ENCODE data around the gene N4BP3. TPM values are rescaled to one million over a fixed set of nuclear protein-coding genes. Genes with fewer than 3 reads are reported as not detected.

Gene N4BP3
- total RNA-seq, 3 donors from 2014 or later (not counting 1 experiment from before 2014, with no cell fraction given), result 5.6 to 16.9 (median 9.0) TPM

- 35% methylated on average over 5 of the region's 5 CpGs for WGBS (ENCODE audit: insufficient coverage)
- Mint-ChIP-seq H3K9me3 (no peaks in the 10 kb centered on the region), H3K27ac (no peak overlapping the region), H3K36me3 (no peaks in the 10 kb centered on the region), H3K4me1 (no peaks in the 10 kb centered on the region), H3K4me3 (no peak overlapping the region), H3K27me3 (ENCODE audit: low read depth in 2 of 2) (peaks cover 0 to 17% of the 10 kb centered on the region in 2 donors)
- TF ChIP-seq CTCF (IDR thresholded peaks at IDR 0.05), result no peak
- H3K36me3 ChIP-seq (ENCODE audit: control insufficient read depth, insufficient read depth, low read length), result no peaks in the 10 kb centered on the region
- no peaks in the 10 kb centered on the region for H3K9me3 ChIP-seq (ENCODE audit: control insufficient read depth, insufficient read depth, low read length)
- H3K4me1 ChIP-seq (ENCODE audit: control insufficient read depth, insufficient read depth, low read length), result peaks cover 11% of the 10 kb centered on the region
- ATAC-seq, result no peak
- intact Hi-C loops (cut with micrococcal nuclease), result no loop called here
- H3K27me3 ChIP-seq (ENCODE audit: control insufficient read depth, insufficient read depth, low read length), result no peaks in the 10 kb centered on the region
- no peak overlapping the region for H3K4me3 ChIP-seq (ENCODE audit: low read length)
- DNase-seq, result no peak
- H3K27ac ChIP-seq (ENCODE audit: low read length), result no peak overlapping the region
These were observed 8.8 kb upstream of the N4BP3 start for GRCh38 chr5:178104492-178104891.

GRCh38 chr5:178106086-178106485 lies 7.2 kb upstream of the N4BP3 start:
- 69% methylated on average over 4 of the region's 4 CpGs for WGBS (ENCODE audit: insufficient coverage)
- no peaks in the 10 kb centered on the region for H3K9me3 Mint-ChIP-seq
- Histone ChIP-seq H3K27ac (ENCODE audit: low read length) (no peak overlapping the region), H3K4me1 (ENCODE audit: control insufficient read depth, insufficient read depth, low read length) (peaks cover 11% of the 10 kb centered on the region), H3K27me3 (ENCODE audit: control insufficient read depth, insufficient read depth, low read length) (no peaks in the 10 kb centered on the region), H3K9me3 (ENCODE audit: control insufficient read depth, insufficient read depth, low read length) (no peaks in the 10 kb centered on the region), H3K36me3 (ENCODE audit: control insufficient read depth, insufficient read depth, low read length) (no peaks in the 10 kb centered on the region), H3K4me3 (ENCODE audit: low read length) (no peak overlapping the region)
- H3K27me3 Mint-ChIP-seq (ENCODE audit: low read depth in 2 of 2), result peaks cover 8 to 25% of the 10 kb centered on the region in 2 donors
- no peak overlapping the region for H3K27ac Mint-ChIP-seq
- no peaks in the 10 kb centered on the region for H3K36me3 Mint-ChIP-seq
- no peak overlapping the region for H3K4me3 Mint-ChIP-seq
- ATAC-seq (no peak), DNase-seq (no peak)
- no peak for TF ChIP-seq CTCF (IDR thresholded peaks at IDR 0.05)
- no peaks in the 10 kb centered on the region for H3K4me1 Mint-ChIP-seq
- intact Hi-C loops (cut with micrococcal nuclease), result no loop called here

GRCh38 chr5:178106556-178107239 lies 6.6 kb upstream of the N4BP3 start:
- Mint-ChIP-seq H3K27me3 (ENCODE audit: low read depth in 2 of 2) (peaks cover 8 to 25% of the 10 kb centered on the region in 2 donors), H3K4me3 (no peak overlapping the region), H3K27ac (no peak overlapping the region), H3K9me3 (no peaks in the 10 kb centered on the region), H3K36me3 (no peaks in the 10 kb centered on the region), H3K4me1 (no peaks in the 10 kb centered on the region)
- DNase-seq, result no peak
- intact Hi-C loops (cut with micrococcal nuclease), result no loop called here
- H3K4me3 ChIP-seq (ENCODE audit: low read length), result no peak overlapping the region
- no peaks in the 10 kb centered on the region for H3K36me3 ChIP-seq (ENCODE audit: control insufficient read depth, insufficient read depth, low read length)
- peaks cover 11% of the 10 kb centered on the region for H3K4me1 ChIP-seq (ENCODE audit: control insufficient read depth, insufficient read depth, low read length)
- no peaks in the 10 kb centered on the region for H3K9me3 ChIP-seq (ENCODE audit: control insufficient read depth, insufficient read depth, low read length)
- WGBS (ENCODE audit: insufficient coverage), result 77% methylated on average over 12 of the region's 13 CpGs
- H3K27ac ChIP-seq (ENCODE audit: low read length), result no peak overlapping the region
- no peaks in the 10 kb centered on the region for H3K27me3 ChIP-seq (ENCODE audit: control insufficient read depth, insufficient read depth, low read length)
- ATAC-seq, result no peak
- TF ChIP-seq CTCF (IDR thresholded peaks at IDR 0.05), result no peak
